Erythroblast (primary cell): ENCODE data around the gene ARHGEF6.

Experiments used
- GATA1 ChIP-seq: IDR thresholded peaks from 2 replicates; pipeline ENCODE4 v1.6.1; 2011; ENCODE audit warnings: low read depth, mild to moderate bottlenecking, control low read depth, low read length, moderate library complexity
- POLR2A ChIP-seq: IDR thresholded peaks from 2 replicates; pipeline ENCODE4 v1.6.1; 2011; ENCODE audit warnings: mild to moderate bottlenecking, low read length

- TF ChIP-seq POLR2A: no peak
- TF ChIP-seq GATA1: no peak
Measured at GRCh38 chrX:136750364-136750763, 30.4 kb downstream of the ARHGEF6 start.
